Psoas muscle (tissue), 8 donors: ENCODE results near the gene IFT27. TPM values are rescaled to one million over a fixed set of nuclear protein-coding genes. Genes with fewer than 3 reads are reported as not detected.

Experiments
- ATAC-seq, 4 donors: fragments of 200-7000 bp; cut with Tn5 transposase; one replicate each; pipeline ENCODE4 v1.9.1; 2020; ENCODE audit warnings: moderate library complexity in 3 of 4, mild to moderate bottlenecking in 2 of 4
- DNase-seq, 2 donors: peaks; one replicate each; pipeline ENCODE4 v3.0.0-alpha.2; 2020
- H3K27ac ChIP-seq: fragments of 200-600 bp; one replicate; pipeline ENCODE4 v1.8.0; 2022
- H3K27me3 ChIP-seq, 3 donors: fragments of 200-600 bp in 1 of 3; one replicate each; pipeline versions ENCODE4 v1.6.1 to v1.8.0; 2013 to 2022; ENCODE audit warnings: low read length in 2 of 3, mild to moderate bottlenecking in 2 of 3, moderate library complexity in 1 of 3; ENCODE audit not compliant: insufficient read depth in 3 of 3
- H3K36me3 ChIP-seq, 2 donors: fragments of 200-600 bp in 1 of 2; one replicate each; pipeline versions ENCODE4 v1.6.1 to v1.8.0; 2013 to 2022; ENCODE audit warnings: low read depth in 1 of 2, mild to moderate bottlenecking in 1 of 2, moderate library complexity in 1 of 2; ENCODE audit not compliant: insufficient read depth in 1 of 2
- H3K4me1 ChIP-seq: fragments of 200-600 bp; one replicate; pipeline ENCODE4 v1.8.0; 2022
- H3K4me3 ChIP-seq: fragments of 200-600 bp; one replicate; pipeline ENCODE4 v1.8.0; 2022; ENCODE audit warnings: mild to moderate bottlenecking
- H3K9me3 ChIP-seq: fragments of 200-600 bp; one replicate; pipeline ENCODE4 v1.8.0; 2022
- WGBS, 3 donors: extraction: QIAGEN DNeasy Blood & Tissue Kit; methylation state at CpG; one replicate each; pipeline versions ENCODE4 v1.1.6 to v1.1.7; 2013; 5-methylcytosine and 5-hydroxymethylcytosine counted together
- intact Hi-C, 2 donors: fragments of 100-400 bp; cut with DNase I; formaldehyde crosslinking; loops; one replicate each; pipeline versions ENCODE4 v1.11.0 to v1.14.2; 2022
- polyA plus RNA-seq, 3 donors: library from polyadenylated mRNA; stranded (reverse); fragments of 200-250 nt; gene quantifications; one replicate each; pipeline ENCODE4 v1.2.3, GENCODE V29; 2013
- total RNA-seq, 4 donors: library from RNA; stranded (reverse); fragmentation: NEBNext Ultra II Directional in 2 of 4; extraction: Animal tissue kit (Norgen Biotek cat#: 25700) in 2 of 4; gene quantifications; one replicate each; pipeline versions ENCODE4 v1.2.1 to v1.2.4, GENCODE V29; 2021 to 2023
- TF ChIP-seq, protein P1 (sequence below): fragments of 200-600 bp; IDR thresholded peaks from one replicate; pipeline ENCODE4 v1.8.0; 2022; ENCODE audit warnings: antibody characterized with exemption
- donor health status: healthy with polysubstance abuse.
- donor health status: DM: no; HTN: no; CAD: no; lungs with moderate emphysema.
- donor health status: Bipolar disorder and iron deficiency.
- donor health status: healthy.
- donor health status: DM: yes; HTN: yes; CAD: no.
- donor health status: DM: no; HTN: no; CAD: no.
- donor health status: DM: no; HTN: no; CAD: no.
- donor health status: DM: yes; HTN: yes; CAD: no.

The IFT27 gene
- total and polyA plus RNA-seq, 7 donors: 5.6 to 16.7 (median 7.4) TPM

DNA sequence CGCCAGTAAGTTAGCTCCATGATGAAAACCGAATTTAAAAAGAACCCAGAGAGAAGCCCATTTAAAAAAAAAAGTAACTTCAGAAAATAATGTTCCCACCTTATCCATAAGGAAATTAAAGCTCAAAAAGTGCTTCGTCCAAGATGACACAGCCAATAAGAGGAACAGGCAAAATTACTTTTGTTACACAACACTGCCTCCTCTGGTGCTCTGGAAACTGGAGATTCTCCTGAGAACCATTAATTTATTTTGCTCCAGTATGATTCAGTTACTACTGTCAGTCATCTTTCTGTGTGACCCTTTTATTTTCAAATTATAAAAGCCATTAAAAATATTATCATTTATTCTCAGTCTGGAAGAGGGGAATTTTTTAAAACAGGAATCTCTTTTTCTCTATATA, 2.0 kb downstream of the IFT27 start:
- peaks cover 13% of the 10 kb centered on the region for H3K4me1 ChIP-seq
- no peaks in the 10 kb centered on the region for H3K27me3 ChIP-seq
- DNase-seq: no peak
- TF ChIP-seq, protein P1, sequence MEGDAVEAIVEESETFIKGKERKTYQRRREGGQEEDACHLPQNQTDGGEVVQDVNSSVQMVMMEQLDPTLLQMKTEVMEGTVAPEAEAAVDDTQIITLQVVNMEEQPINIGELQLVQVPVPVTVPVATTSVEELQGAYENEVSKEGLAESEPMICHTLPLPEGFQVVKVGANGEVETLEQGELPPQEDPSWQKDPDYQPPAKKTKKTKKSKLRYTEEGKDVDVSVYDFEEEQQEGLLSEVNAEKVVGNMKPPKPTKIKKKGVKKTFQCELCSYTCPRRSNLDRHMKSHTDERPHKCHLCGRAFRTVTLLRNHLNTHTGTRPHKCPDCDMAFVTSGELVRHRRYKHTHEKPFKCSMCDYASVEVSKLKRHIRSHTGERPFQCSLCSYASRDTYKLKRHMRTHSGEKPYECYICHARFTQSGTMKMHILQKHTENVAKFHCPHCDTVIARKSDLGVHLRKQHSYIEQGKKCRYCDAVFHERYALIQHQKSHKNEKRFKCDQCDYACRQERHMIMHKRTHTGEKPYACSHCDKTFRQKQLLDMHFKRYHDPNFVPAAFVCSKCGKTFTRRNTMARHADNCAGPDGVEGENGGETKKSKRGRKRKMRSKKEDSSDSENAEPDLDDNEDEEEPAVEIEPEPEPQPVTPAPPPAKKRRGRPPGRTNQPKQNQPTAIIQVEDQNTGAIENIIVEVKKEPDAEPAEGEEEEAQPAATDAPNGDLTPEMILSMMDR: no peak
- no peaks in the 10 kb centered on the region for H3K9me3 ChIP-seq
- H3K36me3 ChIP-seq: no peaks in the 10 kb centered on the region
- intact Hi-C loops: no loop called here
- 80 to 83% (median 82%) methylated on average over 3 of the region's 3 CpGs for WGBS, 3 donors
- no peak overlapping the region for H3K4me3 ChIP-seq
- no peak overlapping the region for H3K27ac ChIP-seq
- no peak for ATAC-seq

DNA sequence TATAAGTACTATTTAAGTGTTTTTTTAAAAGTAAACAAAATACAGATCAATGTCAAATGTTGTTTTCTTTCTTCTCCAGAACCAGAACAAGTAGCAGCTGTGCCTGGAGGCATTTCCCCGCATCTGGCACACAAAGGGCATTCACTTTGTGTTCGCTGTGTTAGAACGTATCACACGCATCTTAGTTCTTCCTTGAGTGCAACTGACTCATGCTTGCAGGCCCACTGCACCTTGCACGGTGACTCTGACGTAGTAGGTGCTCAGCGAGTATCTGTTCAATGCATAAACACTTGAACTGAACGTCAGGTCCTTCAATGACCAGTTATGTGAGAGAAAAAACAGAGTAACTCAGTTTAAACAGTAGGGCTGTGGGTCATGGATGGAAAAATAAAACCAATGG, 3.5 kb downstream of the IFT27 start:
- Histone ChIP-seq H3K27ac (no peak overlapping the region), H3K27me3 (no peaks in the 10 kb centered on the region), H3K9me3 (no peaks in the 10 kb centered on the region), H3K36me3 (peaks cover 0 to 2% of the 10 kb centered on the region in 2 donors), H3K4me3 (no peak overlapping the region), H3K4me1 (peaks cover 13% of the 10 kb centered on the region)
- 92 to 97% (median 94%) methylated on average over 8 of the region's 8 CpGs for WGBS, 3 donors
- DNase-seq: no peak
- intact Hi-C loops: no loop called here
- ATAC-seq: no peak
- TF ChIP-seq, protein P1: no peak

DNA sequence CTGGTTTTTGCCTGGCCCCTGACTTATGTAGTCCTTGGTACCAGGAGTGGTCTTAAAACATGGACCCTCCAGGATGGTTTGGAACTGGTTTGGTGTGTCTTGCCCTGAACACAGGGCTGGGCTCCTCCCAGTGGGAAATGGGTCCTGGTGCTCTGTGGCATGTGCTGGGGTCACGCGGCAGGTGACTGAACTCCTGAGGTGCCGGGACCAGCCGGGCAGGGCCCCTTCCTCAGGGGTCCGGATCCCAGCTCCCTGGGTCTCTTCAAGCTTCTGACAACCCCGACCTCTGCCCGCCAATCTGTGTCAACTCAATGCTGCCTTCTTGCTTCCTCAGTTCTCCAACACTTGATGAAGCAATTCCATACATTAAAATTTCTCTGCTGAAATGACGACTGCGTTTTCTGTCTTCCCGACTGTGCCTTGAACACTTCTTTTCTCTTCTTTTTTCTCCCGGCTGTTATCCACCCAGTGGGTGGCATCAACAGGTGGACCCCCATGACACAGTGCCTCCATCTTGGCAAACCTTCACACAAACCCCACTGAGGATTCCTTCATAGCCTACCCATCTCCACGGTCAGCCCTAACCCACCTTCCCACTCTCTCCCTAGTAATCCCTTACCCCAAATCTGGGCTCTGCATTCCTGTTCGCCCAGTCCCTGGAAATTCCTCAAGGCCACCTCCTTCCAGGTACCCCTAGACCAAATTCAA, 4.4 kb downstream of the IFT27 start:
- Histone ChIP-seq H3K4me3 (no peak overlapping the region), H3K4me1 (peaks cover 9% of the 10 kb centered on the region), H3K9me3 (no peaks in the 10 kb centered on the region), H3K27ac (no peak overlapping the region), H3K36me3 (peaks cover 0 to 9% of the 10 kb centered on the region in 2 donors), H3K27me3 (no peaks in the 10 kb centered on the region)
- WGBS, 3 donors: 94 to 98% (median 94%) methylated on average over 13 of the region's 13 CpGs
- ATAC-seq (no peak), DNase-seq (no peak)
- intact Hi-C loops: no loop called here
- TF ChIP-seq, protein P1: no peak

DNA sequence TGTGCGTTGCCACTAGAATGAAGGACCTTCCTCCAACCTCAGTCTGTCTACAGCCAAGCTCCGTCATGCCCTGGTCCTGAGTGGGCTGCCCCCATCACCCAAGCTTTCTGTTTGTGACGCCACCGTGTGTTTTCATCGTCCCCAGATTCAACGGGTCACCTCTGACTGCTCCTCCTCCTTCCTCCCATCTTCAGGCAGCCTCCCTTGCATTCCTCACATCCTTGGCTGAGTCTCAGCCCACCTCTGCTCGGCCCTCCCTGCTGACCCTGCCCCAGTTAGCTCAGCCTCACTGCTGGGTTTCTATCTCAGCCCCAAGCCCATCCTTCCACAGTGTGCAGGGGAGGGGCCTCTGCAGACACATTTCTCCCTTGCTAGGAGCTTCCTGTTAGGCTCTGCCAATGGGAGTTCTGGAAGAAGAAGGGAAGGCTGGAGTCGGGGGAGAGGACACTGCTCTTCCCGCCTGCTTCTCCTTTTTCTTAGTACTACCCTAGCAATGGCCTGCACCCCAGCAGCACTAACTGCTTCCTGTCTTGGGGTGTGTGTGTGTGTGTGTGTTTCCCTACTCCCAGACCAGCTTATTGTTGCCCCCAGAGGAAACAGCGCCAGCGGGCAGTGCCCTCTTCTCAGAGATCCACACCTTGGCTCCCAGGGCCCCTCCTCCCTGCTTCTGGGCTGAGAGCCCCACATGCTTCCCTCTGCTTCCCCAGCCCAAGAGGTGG, 5.2 kb downstream of the IFT27 start:
- ATAC-seq (no peak), DNase-seq (no peak)
- Histone ChIP-seq H3K27me3 (no peaks in the 10 kb centered on the region), H3K4me1 (peaks cover 8% of the 10 kb centered on the region), H3K9me3 (no peaks in the 10 kb centered on the region), H3K27ac (no peak overlapping the region), H3K36me3 (peaks cover 0 to 18% of the 10 kb centered on the region in 2 donors), H3K4me3 (no peak overlapping the region)
- TF ChIP-seq, protein P1: no peak
- intact Hi-C loops: no loop called here
- 66 to 69% (median 68%) methylated on average over 11 of the region's 11 CpGs for whole genome bisulfite sequencing, 3 donors
